ENCODE measurements around the gene EPHB1. TPM values are rescaled to one million over a fixed set of nuclear protein-coding genes. Genes with fewer than 3 reads are reported as not detected.

Gene EPHB1
- total RNA-seq, 1 experiment from 2014 or later = 2.8 TPM

DNA sequence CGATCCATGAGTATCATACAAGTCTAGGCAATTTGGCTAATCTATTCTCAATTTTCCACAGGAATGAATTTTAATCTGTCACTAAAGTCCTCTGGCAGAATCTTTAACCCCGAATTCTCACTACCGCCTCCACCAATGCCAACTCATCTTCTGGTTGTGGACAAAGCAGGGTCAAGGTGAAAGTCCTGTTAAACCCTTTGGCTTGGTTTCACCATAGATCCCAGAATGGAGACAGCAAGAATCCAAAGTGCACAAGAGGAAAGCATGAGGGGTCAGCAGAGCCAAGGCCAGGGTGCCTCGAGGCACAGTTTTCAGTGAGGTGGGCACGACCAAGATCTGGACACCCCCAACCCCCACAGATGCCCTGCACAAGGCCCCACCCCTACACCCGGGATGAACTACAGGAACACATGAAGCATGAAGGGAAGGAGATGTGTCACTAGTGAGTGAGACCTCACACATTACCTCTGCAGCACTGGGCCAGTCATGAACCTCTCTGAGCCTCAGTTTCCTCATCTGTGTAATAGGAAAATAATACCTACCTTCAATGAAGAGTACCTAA is 466.2 kb downstream of the EPHB1 start:
- no peaks in the 10 kb centered on the region for H3K79me1 ChIP-seq (ENCODE audit: insufficient read depth, low read depth, low read length, poor library complexity, severe bottlenecking)
- H3K56ac ChIP-seq (ENCODE audit: insufficient read length, low read depth, low read length) = no peak overlapping the region
- H3K27me3 ChIP-seq (ENCODE audit: insufficient read depth, low read length) = no peaks in the 10 kb centered on the region
- H2BK120ac ChIP-seq (ENCODE audit: low read depth, low read length, poor library complexity, severe bottlenecking) = no peak overlapping the region
- H3K79me2 ChIP-seq (ENCODE audit: insufficient read depth, low read length) = no peaks in the 10 kb centered on the region
- H4K91ac ChIP-seq (ENCODE audit: insufficient read length, low read depth, low read length) = no peak overlapping the region
- peaks cover 9% of the 10 kb centered on the region; the same call in 1 of the 2 replicates for H3K4me1 ChIP-seq (ENCODE audit: insufficient read depth, low read length)
- H3K4me3 Mint-ChIP-seq = no peak overlapping the region
- peaks cover 0 to 15% (median 7%) of the 10 kb centered on the region in 3 experiments; a peak in 6 of 7 replicates for H3K36me3 Mint-ChIP-seq (ENCODE audit: insufficient read depth in 1 of 3, low read depth in 3 of 3)
- no peak overlapping the region for H3K27ac ChIP-seq (ENCODE audit: insufficient read length, low read depth, low read length)
- no peak overlapping the region for H3K9ac ChIP-seq (ENCODE audit: extremely low read depth, insufficient read length, low read length)
- H2BK5ac ChIP-seq (ENCODE audit: insufficient read length, low read length) = no peak overlapping the region
- H4K5ac ChIP-seq (ENCODE audit: insufficient read length, low read depth, low read length) = no peak overlapping the region
- no peak overlapping the region for H3K4me2 ChIP-seq (ENCODE audit: insufficient read depth, insufficient read length, low read length)
- no peak overlapping the region for H3K14ac ChIP-seq (ENCODE audit: insufficient read depth, low read length)
- no peak overlapping the region for H3K23ac ChIP-seq (ENCODE audit: insufficient read length, low read depth, low read length)
- no peaks in the 10 kb centered on the region for H3K9me3 Mint-ChIP-seq
- no peak overlapping the region for H3T11ph ChIP-seq (ENCODE audit: low read length)
- peak overlapping the region in 1 of 3 experiments; percentile 57; a peak in 1 of 7 replicates for H3K27ac Mint-ChIP-seq
- H3K4ac ChIP-seq (ENCODE audit: low read depth, low read length) = no peak overlapping the region
- H3K27me3 Mint-ChIP-seq (ENCODE audit: low read depth) = no peaks in the 10 kb centered on the region
- no peaks in the 10 kb centered on the region for H3K23me2 ChIP-seq (ENCODE audit: insufficient read length, low read depth, low read length, poor library complexity, severe bottlenecking)
- H2BK15ac ChIP-seq (ENCODE audit: low read depth, low read length) = no peak overlapping the region
- no peak for DNase-seq
- H2BK20ac ChIP-seq (ENCODE audit: low read depth, low read length, poor library complexity, severe bottlenecking) = no peak overlapping the region
- no peak overlapping the region for H2AFZ ChIP-seq (ENCODE audit: low read length)
- H4K8ac ChIP-seq (replicated peaks; ENCODE audit: insufficient read length, low read depth, low read length) = no peak overlapping the region
- H3K18ac ChIP-seq (ENCODE audit: insufficient read length, low read depth, low read length) = no peak overlapping the region
- H2BK12ac ChIP-seq (ENCODE audit: insufficient read length, low read depth, low read length) = no peak overlapping the region
- TF ChIP-seq, protein P1, sequence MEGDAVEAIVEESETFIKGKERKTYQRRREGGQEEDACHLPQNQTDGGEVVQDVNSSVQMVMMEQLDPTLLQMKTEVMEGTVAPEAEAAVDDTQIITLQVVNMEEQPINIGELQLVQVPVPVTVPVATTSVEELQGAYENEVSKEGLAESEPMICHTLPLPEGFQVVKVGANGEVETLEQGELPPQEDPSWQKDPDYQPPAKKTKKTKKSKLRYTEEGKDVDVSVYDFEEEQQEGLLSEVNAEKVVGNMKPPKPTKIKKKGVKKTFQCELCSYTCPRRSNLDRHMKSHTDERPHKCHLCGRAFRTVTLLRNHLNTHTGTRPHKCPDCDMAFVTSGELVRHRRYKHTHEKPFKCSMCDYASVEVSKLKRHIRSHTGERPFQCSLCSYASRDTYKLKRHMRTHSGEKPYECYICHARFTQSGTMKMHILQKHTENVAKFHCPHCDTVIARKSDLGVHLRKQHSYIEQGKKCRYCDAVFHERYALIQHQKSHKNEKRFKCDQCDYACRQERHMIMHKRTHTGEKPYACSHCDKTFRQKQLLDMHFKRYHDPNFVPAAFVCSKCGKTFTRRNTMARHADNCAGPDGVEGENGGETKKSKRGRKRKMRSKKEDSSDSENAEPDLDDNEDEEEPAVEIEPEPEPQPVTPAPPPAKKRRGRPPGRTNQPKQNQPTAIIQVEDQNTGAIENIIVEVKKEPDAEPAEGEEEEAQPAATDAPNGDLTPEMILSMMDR (conservative IDR thresholded peaks at IDR 0.05) = no peak
- no peaks in the 10 kb centered on the region for H4K20me1 ChIP-seq (ENCODE audit: control insufficient read depth, insufficient read depth, insufficient read length)
- no peaks in the 10 kb centered on the region for H3K9me3 ChIP-seq (ENCODE audit: control insufficient read depth, low read depth, low read length)
- no CpG with 5 or more reads among the region's 6 CpGs for WGBS (ENCODE audit: extremely low coverage, insufficient read length, low lambda C conversion rate)
- H2AK5ac ChIP-seq (ENCODE audit: insufficient read length, low read length) = no peak overlapping the region
- H3K4me1 Mint-ChIP-seq = peaks cover 47 to 48% of the 10 kb centered on the region in 2 experiments

Measured in H9 (cell line).